HG03439 (cell line): Measurements from ENCODE around the gene TXLNG.
"Not testable (repeated sequence)": the region's sequence is repeated elsewhere in the genome, so short reads cannot be mapped to it uniquely, and the experiment has no call there.

Source experiments
- ATAC-seq: cut with Tn5 transposase; IDR thresholded peaks from one replicate; pipeline ENCODE4 v1.9.1; 2021; ENCODE audit warnings: mild to moderate bottlenecking, moderate library complexity; ENCODE audit not compliant: unreplicated experiment

TXLNG gene

DNA sequence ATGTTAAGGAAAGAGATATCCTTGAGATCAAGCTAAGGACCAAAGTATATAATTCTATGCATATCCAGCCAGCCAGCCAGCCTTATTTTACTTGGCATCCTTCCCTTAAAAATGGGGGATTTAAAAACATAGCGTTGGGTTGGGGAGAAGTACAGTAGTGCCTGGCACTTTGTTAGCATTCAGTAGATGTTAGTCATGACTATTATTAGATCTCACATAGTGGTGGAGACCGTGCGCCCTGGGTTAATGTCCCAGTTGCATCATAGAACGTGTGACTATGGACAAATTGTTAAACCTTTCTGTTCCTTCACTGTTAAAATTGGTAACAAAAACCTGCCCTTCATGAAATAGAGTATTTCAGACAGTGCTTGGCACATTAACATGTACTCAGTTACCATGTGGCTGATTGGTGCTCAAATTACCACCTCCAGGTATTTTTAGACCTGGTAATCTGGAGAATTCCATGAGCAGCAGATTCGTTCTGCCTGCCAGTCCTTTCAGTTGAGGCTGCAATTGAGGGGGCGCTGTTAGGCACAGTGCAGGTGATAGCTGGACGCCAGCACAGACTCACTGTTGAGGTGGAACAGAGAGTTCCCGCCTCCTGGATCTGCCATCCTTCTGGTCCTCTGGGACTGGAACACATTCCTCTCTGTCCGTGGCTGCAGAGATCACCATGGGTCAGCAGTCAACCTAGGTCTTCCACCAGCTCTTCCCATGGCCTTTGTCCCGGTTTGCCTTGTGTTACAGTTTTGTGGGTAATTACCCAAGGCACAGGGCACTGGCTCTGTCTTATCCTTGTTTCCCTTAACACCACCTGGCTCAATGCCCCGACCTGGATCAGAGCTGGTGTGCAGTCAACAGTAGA, 52.2 kb downstream of the TXLNG start:
- no peak for ATAC-seq

DNA sequence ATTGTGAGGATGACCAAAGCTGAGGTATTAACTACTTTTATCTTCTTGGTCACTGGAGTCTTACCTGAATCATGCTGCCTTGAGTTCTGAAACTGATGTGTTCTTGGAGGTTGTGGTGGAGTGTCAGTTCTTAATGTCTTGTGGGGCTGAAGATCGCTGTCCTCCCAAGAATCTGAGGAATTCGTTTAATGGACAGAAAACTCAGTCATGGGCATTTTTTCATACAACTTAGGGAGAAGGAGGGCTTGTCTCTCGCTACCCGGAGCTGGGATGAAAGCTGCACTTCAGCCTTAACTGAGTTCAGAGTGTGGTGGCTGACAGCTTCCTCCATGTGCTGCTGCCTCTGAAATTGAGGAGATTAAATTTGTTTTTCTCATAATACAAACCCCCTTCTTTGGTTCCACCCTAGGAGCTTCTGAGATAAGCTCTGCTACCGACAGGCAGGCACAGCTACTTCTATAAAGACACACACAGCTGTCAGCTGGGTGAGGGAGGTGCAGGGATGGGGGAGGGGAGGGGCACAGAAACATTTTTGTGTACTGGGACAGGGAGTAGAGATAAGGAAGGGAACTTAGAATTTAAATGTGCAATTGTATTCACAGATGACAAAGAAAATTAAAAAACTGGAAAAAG, 53.1 kb downstream of the TXLNG start:
- ATAC-seq = no peak

DNA sequence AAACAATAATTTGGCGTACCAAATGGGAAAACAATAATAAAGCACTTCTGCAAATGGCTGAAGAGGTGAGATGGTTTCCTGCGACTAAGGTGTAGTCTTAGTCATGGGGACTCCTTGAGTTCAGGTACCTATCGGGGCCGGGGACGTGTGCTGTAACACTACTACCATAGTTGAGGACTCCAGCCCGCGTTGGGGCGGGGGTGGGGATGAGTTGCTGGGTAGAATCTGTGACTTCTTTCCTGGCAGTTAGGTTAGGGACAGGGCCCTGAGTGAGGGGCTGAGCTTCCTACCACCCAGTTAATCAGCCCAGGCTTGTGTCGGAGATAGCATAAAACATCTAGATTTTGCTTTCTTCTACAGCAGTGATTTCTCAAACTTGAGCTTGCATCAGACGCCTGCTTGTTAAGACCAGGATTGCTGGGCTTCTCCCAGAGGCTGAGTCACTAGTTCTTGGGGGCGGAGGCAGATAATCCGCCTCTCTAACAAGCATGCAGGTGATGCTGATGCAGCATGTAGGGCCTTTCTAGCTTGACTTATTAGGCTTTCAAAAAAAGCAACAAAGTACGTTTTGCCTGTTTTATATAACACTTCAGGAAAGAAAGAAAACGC, 53.7 kb downstream of the TXLNG start:
- no peak for ATAC-seq

DNA sequence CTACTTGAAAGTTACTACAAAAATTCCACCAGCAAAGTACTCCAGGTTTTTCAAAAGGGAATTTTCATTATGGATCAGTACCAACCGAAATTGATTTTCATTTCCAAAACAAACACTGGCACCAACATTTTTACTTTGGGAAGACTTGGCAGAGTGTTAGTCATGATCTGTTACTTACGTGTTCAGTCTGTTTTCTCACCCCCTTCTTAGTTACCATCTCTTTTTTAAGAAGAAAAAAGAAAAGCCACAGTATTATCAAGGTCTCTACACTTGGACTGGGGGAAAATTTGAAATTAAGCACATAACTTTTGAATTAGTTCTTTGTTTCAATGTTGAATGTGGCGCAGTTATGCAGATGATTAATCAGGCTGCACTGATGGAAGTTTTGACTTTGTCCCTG, 56.4 kb downstream of the TXLNG start:
- no peak for ATAC-seq

DNA sequence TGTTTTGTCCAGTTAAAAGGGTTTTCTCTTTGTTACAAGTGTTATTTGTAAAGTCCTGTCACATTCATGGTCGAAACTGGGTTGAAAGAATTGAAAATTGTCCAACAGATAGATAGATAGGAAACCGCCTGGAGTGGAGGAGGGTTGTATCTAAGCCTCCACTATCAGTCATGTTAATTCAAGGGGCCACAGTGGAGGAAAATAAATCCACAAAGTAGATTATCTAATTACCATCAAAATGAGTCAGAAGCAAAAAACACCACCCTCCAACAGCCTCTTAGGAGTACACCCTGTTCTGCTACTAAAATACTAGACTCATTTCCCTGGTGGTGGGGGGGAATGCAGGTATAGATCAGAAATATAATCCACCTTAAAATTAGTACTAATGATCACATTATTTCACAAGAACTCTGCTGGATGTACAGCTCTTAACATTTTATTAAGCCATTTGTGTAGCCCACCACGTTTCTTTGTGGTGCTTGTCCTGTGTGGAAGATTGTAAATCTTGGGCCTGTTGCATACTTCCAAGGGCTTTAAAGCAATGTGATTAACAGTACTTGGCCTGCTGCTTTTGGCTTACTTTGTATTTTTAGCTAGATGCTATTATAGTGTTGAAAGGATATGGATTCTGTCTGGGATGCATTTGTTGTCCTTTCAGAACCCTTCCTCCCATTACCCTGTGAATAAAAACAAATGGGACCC, 57.1 kb downstream of the TXLNG start:
- ATAC-seq = no peak

DNA sequence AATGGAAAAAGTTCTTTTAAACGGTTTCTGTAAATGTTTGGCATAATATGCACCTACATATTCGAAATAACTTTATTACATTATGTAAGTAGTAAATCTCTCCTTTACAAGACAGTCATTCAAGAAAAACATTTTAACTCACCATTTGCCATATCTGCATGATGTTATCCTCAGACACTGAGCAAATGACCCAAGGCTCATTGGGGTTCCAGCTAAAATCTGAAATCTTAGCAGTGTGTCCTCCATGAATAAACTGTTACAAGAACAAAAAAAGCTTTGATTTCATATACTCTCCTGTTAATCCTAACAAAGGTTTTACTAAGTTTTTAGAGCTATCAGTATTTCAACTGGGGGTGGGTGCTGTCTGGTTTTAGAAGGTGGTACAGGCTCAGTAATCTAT, 59.4 kb downstream of the TXLNG start:
- ATAC-seq = no peak

DNA sequence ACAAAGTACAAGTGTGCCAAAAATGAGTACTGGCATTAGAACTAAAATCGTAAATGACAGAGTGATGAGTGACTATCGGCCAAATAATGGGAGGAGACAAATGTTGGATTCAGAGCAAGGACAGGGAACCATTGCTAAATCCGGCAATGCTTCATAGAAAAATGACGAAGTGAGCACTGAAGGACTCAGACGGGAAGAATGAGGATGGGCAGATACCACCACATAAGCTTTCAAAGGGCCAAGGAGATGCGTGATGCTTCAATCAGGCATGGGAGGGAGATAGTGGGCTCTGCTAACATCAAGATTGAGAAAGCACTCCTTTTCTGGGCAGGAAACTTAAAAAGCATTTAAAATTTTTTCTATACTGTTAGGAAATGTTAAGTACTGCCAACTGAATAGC, 62.3 kb downstream of the TXLNG start:
- ATAC-seq = no peak

DNA sequence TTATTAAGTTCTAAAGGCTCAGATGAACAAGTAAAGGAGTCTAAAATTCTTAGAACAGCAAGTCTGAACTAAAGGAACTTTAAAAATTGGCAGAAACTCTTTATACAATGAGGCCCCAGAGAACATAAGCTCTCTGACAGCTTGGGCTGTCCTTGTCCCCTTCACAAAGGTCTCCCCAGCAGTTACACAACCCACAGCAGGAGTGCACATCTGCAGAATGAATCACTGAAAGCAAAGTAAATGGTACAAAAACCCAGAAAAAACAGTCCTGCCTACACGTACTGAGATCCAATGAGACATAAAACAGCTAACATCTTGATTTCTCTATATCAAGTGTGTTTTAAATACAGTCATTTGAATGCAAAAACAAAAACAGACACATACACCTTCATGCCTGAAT, 65.2 kb downstream of the TXLNG start:
- no peak for ATAC-seq

DNA sequence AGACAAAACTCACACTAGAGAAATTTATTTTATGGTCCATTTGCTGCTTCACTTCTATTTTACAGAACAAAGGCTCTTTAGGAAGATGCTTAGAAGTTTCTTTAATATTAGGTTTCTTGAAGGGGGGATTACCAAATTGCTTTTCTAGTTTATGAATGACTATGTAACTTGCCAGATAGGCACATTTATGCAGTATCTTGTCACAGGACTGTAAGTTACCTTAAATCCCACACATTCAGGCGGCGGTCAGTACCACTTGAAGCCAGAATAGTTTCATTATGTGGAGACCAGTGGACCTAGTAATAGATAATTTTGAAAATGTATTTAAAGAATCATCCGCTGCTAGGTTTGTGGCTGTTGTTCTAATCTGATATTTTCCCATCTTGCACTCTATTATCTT, 65.6 kb downstream of the TXLNG start:
- ATAC-seq = no peak

DNA sequence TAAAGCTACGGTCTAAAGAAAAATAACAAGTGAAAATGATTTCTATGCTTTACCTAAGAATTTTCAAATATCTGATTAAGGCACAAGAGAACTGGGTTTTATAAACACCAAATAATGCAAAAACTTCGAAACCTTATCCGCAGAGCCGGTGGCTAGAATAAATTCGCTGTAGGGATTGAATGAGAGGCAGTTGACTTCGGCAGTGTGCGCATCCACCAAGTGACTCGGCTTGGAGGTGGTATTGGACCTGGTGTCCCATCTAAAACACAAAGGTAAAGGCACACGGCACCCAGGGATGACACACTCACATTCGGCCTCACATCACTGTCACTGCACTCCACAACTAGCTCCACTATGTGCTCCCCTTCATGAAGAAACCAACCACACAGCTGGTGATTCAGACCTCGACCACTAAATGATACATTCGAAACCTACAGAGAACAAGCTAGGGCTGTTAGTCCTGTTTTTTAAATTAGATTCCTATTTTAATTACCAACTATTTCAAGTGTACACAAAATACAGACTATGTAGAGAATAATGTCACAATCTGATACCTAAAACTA, 66.4 kb downstream of the TXLNG start:
- ATAC-seq = no peak

DNA sequence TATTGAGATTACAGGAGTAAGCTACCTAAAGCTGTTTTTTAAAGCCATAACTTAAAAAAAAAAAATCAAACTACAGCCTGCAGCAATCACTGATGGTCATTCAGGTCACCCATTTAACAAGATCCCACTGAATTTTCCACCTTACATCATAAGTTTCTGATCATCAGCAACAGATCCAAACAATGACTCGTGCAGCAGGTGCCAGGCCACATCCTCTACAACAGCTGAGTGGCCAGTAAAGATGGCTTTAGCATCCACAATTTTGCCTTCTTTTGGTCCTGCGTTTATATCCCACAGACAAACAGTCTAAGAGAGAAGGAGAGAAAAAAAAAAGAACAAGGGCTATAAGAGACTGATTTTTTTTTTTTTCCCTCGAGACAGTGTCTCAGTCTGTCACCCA, 67.3 kb downstream of the TXLNG start:
- no peak for ATAC-seq

DNA sequence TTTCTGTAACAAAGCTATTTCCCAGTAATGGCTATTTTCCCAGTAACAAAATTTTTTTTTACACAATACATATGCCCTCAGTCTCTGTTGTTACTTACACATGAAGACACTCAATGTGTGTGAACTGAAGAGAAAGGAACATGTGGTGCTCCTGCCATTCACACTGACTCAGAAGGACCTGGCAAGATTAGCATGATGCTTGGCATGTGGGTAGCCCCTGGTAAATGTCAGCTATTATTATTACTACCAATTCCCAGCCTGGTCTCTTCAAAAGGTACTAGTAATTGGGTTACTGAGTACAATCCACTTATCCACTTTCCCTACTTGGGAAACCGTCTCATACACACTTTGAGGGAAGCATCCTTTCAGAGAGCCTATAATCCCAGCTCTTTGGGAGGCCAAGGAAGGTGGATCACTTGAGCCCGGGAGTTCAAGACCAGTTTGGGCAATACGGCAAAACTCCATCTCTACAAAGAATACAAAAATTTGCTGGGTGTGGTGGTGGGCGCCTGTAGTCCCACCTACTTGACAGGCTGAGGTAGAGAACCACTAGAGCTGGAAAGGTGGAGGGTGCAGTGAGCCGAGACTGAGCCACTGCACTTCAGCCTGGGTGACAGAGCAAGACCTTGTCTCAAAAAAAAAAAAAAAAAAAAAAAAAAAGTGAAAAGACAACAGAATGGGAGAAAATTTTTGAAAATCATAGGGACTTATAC, 69.3 kb downstream of the TXLNG start:
- no peak for ATAC-seq

DNA sequence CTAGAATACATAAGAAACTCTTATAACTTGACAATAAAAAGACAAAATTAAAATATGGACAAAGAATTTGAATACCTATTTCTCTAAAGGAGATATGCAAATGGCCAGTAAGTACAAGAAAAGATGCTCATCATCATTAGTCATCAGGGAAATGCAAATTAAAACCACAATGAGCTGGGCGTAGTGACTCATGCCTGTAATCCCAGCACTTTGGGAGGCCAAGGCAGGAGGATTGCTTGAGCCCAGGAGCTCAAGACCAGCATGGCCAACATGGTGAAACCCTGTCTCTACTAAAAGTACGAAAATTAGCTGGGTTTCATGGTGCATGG, 69.8 kb downstream of the TXLNG start:
- not testable (repeated sequence) for ATAC-seq

DNA sequence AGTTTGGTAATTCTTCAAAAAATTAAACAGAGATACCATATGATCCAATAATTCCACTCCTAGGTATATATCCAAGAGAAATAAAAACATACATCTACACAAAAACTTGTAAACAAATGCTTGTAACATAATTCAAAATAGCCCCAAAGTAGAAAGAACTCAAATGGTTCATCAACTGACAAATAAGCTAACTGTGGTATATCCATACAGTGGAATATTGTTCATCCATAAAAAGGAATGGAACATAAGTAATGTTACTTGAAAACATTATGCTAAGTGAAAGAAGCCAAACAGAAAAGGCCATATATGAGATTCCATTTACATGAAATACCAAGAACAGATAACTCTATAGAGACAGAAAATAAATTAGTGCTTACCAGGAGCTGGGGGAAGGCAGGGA, 70.5 kb downstream of the TXLNG start:
- no peak for ATAC-seq

DNA sequence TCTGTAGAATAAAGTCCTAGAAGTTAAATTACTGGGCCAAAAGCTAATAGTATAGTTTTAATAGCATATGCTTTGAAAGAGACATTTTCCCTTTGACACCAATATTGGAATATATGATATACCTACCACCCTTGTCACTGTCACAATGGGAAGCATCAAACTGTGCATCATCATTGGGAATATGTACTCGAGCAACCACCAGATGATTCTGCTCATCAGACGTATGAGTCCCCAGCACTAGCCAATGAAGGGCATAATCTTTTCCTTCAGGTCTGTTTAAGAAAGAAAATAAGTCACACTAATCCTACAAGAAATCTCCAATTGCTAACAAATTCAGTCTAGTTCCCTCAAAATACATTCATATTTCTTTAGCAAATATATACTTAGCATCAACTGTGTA, 76.6 kb downstream of the TXLNG start:
- ATAC-seq = no peak

DNA sequence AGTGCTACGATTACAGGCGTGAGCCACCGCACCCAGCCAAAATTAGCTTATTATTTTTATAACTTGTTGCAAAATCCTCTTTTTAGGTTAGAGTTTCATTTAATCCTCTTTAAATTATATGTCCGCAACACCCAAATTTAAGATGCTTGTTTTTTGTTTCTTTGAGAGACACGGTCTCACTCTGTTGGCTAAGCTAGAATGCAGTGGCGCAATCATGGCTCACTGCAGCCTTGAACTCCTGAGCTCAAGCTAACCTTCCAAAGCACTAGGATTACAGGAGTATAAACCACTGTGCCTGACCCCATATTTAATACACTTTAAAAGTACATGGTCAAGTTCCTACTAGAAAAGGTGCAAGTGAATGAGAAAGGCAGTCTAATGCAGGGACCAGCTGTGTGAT, 81.7 kb downstream of the TXLNG start:
- no peak for ATAC-seq

DNA sequence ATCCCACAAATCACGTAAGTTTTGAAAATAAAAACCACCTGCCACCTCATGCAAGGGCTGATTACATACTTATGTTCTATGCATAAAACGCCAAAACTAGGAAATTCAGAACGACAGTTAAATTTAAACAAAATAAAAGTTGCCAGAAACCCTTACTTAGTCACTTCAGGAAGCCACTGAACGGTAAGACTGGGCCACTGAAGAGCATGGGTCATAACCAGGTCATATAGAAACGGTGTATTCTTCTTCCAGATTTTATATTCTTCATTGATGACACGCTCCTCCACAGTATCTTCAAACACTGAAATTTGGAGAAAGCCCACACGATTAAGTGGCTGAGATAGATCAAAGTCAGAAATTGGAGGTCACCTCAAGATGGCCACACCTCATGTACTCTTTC, 82.7 kb downstream of the TXLNG start:
- no peak for ATAC-seq

DNA sequence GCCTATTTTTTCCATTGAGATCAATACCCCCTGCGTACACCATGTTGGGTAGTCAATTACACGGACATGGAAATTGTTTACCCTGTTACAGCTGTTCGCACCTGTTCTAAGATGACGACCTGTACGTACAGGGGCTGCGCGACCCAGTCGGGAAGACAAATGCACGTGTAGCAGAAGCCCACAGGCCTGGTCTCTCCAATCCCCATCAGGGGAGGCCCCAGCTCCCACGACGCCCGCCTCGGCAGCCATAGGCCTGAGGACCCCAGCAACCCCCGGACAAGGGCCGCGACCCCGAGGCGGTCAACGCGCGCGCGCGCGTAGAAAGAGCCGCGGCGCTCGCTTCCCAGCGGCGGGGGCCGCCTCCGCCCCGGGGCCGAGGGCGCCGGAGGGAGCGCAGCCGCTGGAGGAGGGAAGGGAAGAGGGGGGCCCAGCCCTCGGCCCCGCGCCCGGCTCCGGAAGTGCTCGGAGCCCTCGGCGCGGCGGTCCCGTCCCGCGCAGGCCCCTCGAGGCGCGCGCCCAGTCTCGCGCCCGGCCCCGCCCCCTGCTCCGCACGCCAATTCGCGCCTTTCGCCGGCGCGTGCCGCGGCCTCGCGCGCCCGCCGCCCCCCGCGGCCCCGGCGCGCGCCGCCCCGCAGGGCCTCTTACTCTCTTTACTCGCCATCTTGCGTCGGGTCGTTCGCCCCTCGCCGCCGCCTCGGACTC, 83.3 kb downstream of the TXLNG start:
- ATAC-seq = peak; percentile 55

DNA sequence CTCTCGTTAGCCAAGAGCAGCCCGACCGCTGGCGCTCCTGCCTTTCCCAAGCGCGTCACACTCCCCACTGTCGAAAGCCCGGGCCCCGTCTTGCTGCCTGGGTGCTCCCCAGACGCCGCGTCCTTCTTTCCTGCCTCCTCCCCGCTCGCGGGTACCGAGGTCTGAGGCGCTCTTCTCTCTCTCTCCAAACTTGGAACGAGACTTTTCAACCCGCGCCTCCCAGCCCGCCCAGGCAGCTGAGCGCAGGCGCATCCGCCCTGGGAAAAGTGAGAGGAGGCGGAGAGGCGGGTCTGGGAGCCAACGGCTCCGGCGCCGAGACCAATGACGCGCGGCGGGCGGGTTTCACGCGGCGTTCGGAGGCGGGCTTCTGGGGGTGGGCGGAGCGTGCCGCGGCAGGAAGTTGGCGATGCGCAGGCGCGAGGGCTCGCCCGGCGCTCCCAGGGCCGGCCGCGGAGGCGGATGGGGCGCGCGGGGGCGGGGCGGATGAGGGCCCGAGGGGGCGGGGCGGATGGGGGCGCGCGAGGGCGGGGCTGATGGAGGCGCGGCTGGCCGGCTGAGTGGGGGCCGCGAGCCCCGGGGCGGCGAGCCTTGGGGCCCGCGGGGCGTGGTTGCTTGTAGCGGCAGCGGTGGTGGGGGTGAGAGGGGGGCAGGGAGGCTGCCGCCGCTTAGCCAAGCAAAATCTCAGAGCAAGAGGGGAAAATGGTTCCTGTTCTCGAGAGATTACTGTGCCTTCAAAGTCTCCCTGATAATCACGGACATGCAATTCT, 84.0 kb downstream of the TXLNG start, which contains the start of gene RBBP7:
RBBP7 (minus strand) TSS at position 268 of the 767 bp plus-strand sequence. CDS start 309 bp downstream, outside the sequence.
- ATAC-seq = peak; percentile 83
